ENCODE measurements around the gene USP32. TPM values are rescaled to one million over a fixed set of nuclear protein-coding genes. Genes with fewer than 3 reads are reported as not detected.

Gene USP32
- total and polyA plus RNA-seq, 2 of the 8 experiments (the other 6 are each of a cell fraction or from before 2014, with no cell fraction given): 29.6 to 112 TPM

- no peak overlapping the region for H2AK5ac ChIP-seq (ENCODE audit: low read depth, low read length)
- H4K91ac ChIP-seq (replicated peaks; ENCODE audit: insufficient read length, low read length): no peak overlapping the region
- H3K4me3 ChIP-seq (ENCODE audit: extremely low read depth in 1 of 4, insufficient read depth in 2 of 4, low read depth in 3 of 4, low read length in 4 of 4): no peak overlapping the region
- H3K4me2 ChIP-seq (ENCODE audit: insufficient read depth in 1 of 2, low read depth in 2 of 2, low read length in 2 of 2): no peak overlapping the region
- no peak overlapping the region for H3K23ac ChIP-seq (ENCODE audit: insufficient read length)
- no peak overlapping the region for H3K4ac ChIP-seq (replicated peaks; ENCODE audit: insufficient read length, low read depth, low read length)
- no peak overlapping the region for H2BK20ac ChIP-seq (ENCODE audit: low read length)
- DNase-seq (ENCODE audit: low read depth in 1 of 2, low spot score in 2 of 2) (no peak), FAIRE-seq (no peak)
- POLR2A ChIA-PET (ENCODE audit: partially characterized antibody): interaction anchor here (1.0 kb wide), 2 partner anchors 8 to 9 kb away, joined by 3 to 4 read pairs; no protein-coding TSS in a partner anchor
- H3K36me3 ChIP-seq (ENCODE audit: control insufficient read depth in 2 of 4, insufficient read depth in 4 of 4, low read length in 3 of 4): no peaks in the 10 kb centered on the region
- H3K18ac ChIP-seq (ENCODE audit: extremely low read depth, low read length): no peak overlapping the region
- CTCF ChIA-PET (ENCODE audit: partially characterized antibody): interaction anchor here (1.0 to 6.6 kb wide), 5 partner anchors 8 to 27 kb away, joined by 3 to 61 read pairs (median 4); no protein-coding TSS in a partner anchor
- no peak overlapping the region for H2BK120ac ChIP-seq (replicated peaks; ENCODE audit: low read depth, low read length)
- WGBS, 2 experiments (ENCODE audit: extremely low coverage in 1 of 2, insufficient coverage in 1 of 2, insufficient read length in 1 of 2, insufficient replicate concordance in 2 of 2, low coverage in 1 of 2, low lambda C conversion rate in 2 of 2, missing lambda C conversion rate in 1 of 2): 87% methylated on average over 11 of the region's 11 CpGs; no CpG with 5 or more reads in 1 of the 2 experiments
- H3K14ac ChIP-seq (ENCODE audit: insufficient read length): no peak overlapping the region
- no peak overlapping the region for H3K27ac ChIP-seq (ENCODE audit: low read depth, low read length)
- no peaks in the 10 kb centered on the region for H3K9me3 ChIP-seq (ENCODE audit: insufficient read depth in 2 of 2, low read depth in 1 of 2, low read length in 1 of 2)
- H3K79me2 ChIP-seq (ENCODE audit: control insufficient read depth in 1 of 2, insufficient read depth in 2 of 2, low read length in 2 of 2): no peaks in the 10 kb centered on the region
- no peaks in the 10 kb centered on the region for H3K79me1 ChIP-seq (ENCODE audit: low read depth, low read length)
- H2BK12ac ChIP-seq (ENCODE audit: low read depth, low read length): no peak overlapping the region
- no peak overlapping the region for H2BK5ac ChIP-seq (ENCODE audit: low read depth, low read length)
- peaks cover 0 to 18% (median 12%) of the 10 kb centered on the region in 4 experiments; a peak in 6 of 7 replicates for H3K4me1 ChIP-seq (replicated peaks in 1 of 4; ENCODE audit: control insufficient read depth in 3 of 4, insufficient read depth in 4 of 4, low read length in 3 of 4)
- H2AFZ ChIP-seq (ENCODE audit: low read length): no peak overlapping the region
- H4K8ac ChIP-seq (ENCODE audit: extremely low read depth, insufficient read depth, low read length): no peak overlapping the region
- no peak overlapping the region for H2BK15ac ChIP-seq (ENCODE audit: low read length)
- H3K27me3 ChIP-seq (replicated peaks in 1 of 4; ENCODE audit: control insufficient read depth in 3 of 4, extremely low read depth in 1 of 4, insufficient read depth in 3 of 4, low read length in 3 of 4): no peaks in the 10 kb centered on the region
- no peaks in the 10 kb centered on the region for H4K20me1 ChIP-seq (replicated peaks in 1 of 2; ENCODE audit: control insufficient read depth in 1 of 2, insufficient read depth in 2 of 2, low read length in 2 of 2)
- no peak overlapping the region for H3K9ac ChIP-seq (replicated peaks in 1 of 4; ENCODE audit: extremely low read depth in 1 of 4, low read depth in 3 of 4, low read length in 3 of 4)
- no peak overlapping the region for H4K5ac ChIP-seq (ENCODE audit: insufficient read length, low read depth, low read length)
- no peaks in the 10 kb centered on the region; the same call in 1 of the 2 replicates for H3K23me2 ChIP-seq (ENCODE audit: low read depth, low read length)
- H3K56ac ChIP-seq (replicated peaks; ENCODE audit: insufficient read length, low read depth, low read length): no peak overlapping the region
- TF ChIP-seq KDM1A (IDR thresholded peaks at IDR 0.05; ENCODE audit: borderline replicate concordance, low read length) (no peak), SP4 (IDR thresholded peaks at IDR 0.05; ENCODE audit: low read length) (no peak), CTCF (IDR thresholded peaks at IDR 0.05; ENCODE audit: control extremely low read depth in 1 of 3, insufficient read depth in 1 of 3, low read depth in 1 of 3, low read length in 3 of 3) (no peak), HDAC2 (IDR thresholded peaks at IDR 0.05; ENCODE audit: borderline replicate concordance in 1 of 2, low read depth in 2 of 2, low read length in 2 of 2) (no peak), FOSL1 (IDR thresholded peaks at IDR 0.05; ENCODE audit: insufficient read depth, low read depth, low read length) (no peak)
These were observed 224.7 kb downstream of the USP32 start for GRCh38 chr17:60167065-60167741.
